CD8-positive, alpha-beta memory T cell (primary cell): ENCODE measurements around the gene FIGNL1. TPM values are rescaled to one million over a fixed set of nuclear protein-coding genes. Genes with fewer than 3 reads are reported as not detected.
A peak's percentile ranks its signal among the peaks of the same experiment; 100 is the strongest.
"Not testable (repeated sequence)": the region's sequence is repeated elsewhere in the genome, so short reads cannot be mapped to it uniquely, and the experiment has no call there.

ENCODE experiments used
- CTCF ChIA-PET: fragments of 350-600 bp; sonication (Branson Sonifier 250); formaldehyde crosslinking; loops from one replicate; lab custom pipeline; 2021; ENCODE audit warnings: antibody characterized with exemption; lab: Charles Lee
- POLR2A ChIA-PET: fragments of 350-600 bp; sonication (Branson Sonifier 250); formaldehyde crosslinking; loops from one replicate; lab custom pipeline; 2021; ENCODE audit warnings: antibody characterized with exemption; lab: Charles Lee
- DNase-seq, 5 donors: peaks; one replicate each; pipeline versions ENCODE4 v3.0.0 to v3.0.0-alpha.2; 2020 to 2022; ENCODE audit warnings: mixed read lengths in 1 of 5
- H3K27ac ChIP-seq: one replicate; pipeline ENCODE4 v1.7.0; 2013; ENCODE audit warnings: low read depth, mild to moderate bottlenecking, low read length, moderate library complexity
- H3K27me3 ChIP-seq: 2 replicates; pipeline ENCODE4 v1.7.0; 2013; ENCODE audit warnings: low read length, mild to moderate bottlenecking; ENCODE audit not compliant: insufficient read depth, poor library complexity, severe bottlenecking
- H3K36me3 ChIP-seq: 2 replicates; pipeline ENCODE4 v1.7.0; 2013; ENCODE audit warnings: mild to moderate bottlenecking, low read length, moderate library complexity; ENCODE audit not compliant: insufficient read depth
- H3K4me1 ChIP-seq: 2 replicates; pipeline ENCODE4 v1.7.0; 2013; ENCODE audit warnings: mild to moderate bottlenecking, low read length, moderate library complexity; ENCODE audit not compliant: insufficient read depth
- H3K4me3 ChIP-seq: 2 replicates; pipeline ENCODE4 v1.7.0; 2013; ENCODE audit warnings: mild to moderate bottlenecking, low read length
- H3K9me3 ChIP-seq: 2 replicates; pipeline ENCODE4 v1.7.0; 2013; ENCODE audit warnings: mild to moderate bottlenecking, low read length
- H3K27ac Mint-ChIP-seq, 8 donors: one replicate each; pipeline ENCODE4 v1.8.0; 2020 to 2021; ENCODE audit warnings: mixed read lengths in 8 of 8, mild to moderate bottlenecking in 6 of 8, inconsistent platforms in 3 of 8, moderate library complexity in 3 of 8
- H3K27me3 Mint-ChIP-seq, 2 donors: one replicate each; pipeline ENCODE4 v1.8.0; 2020 to 2021; ENCODE audit warnings: mixed read lengths in 2 of 2, mild to moderate bottlenecking in 1 of 2, moderate library complexity in 1 of 2
- H3K36me3 Mint-ChIP-seq, 3 donors: one replicate each; pipeline ENCODE4 v1.8.0; 2020 to 2021; ENCODE audit warnings: mixed read lengths in 3 of 3, inconsistent platforms in 1 of 3, mild to moderate bottlenecking in 1 of 3
- H3K4me1 Mint-ChIP-seq, 3 donors: one replicate each; pipeline ENCODE4 v1.8.0; 2020 to 2021; ENCODE audit warnings: mixed read lengths in 3 of 3, inconsistent platforms in 1 of 3, mild to moderate bottlenecking in 1 of 3
- H3K4me3 Mint-ChIP-seq, 7 donors: one replicate each; pipeline ENCODE4 v1.8.0; 2020 to 2021; ENCODE audit warnings: mixed read lengths in 7 of 7, mild to moderate bottlenecking in 6 of 7, moderate library complexity in 4 of 7, inconsistent platforms in 2 of 7
- H3K9me3 Mint-ChIP-seq, 5 donors: one replicate each; pipeline ENCODE4 v1.8.0; 2020 to 2022; ENCODE audit warnings: mixed read lengths in 5 of 5, mild to moderate bottlenecking in 3 of 5, moderate library complexity in 2 of 5, inconsistent platforms in 1 of 5
- polyA plus RNA-seq: library from polyadenylated mRNA; unstranded; fragments of 300-500 nt; fragmentation: Illumina TruSeq; gene quantifications from one replicate; pipeline ENCODE4 v1.2.3, GENCODE V29; 2021
- total RNA-seq, 2 experiments: library from RNA; stranded (reverse); gene quantifications; one replicate each; pipeline ENCODE4 v1.2.3, GENCODE V29; 2021

Gene FIGNL1
- total and polyA plus RNA-seq, 3 experiments from 2014 or later = 6.8 to 45.1 (median 45.1) TPM

DNA sequence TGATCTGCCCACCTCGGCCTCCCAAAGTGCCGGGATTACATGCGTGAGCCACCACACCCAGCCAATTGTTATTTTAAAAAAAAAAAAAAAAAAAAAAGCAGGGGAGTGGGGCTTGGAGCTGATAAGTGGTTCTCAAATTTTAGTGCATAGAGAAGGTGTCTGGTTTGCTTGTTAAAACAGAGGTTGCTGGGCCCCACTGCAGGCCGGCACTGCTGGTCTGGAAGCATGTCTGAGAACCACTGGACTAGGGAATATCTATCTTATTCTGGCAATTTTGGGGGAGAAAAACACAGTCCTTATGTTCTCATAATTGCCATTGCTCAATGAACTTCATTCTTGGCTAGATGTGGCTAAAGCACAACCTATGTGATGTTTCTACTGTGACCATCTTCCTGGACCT is 19.0 kb upstream of the FIGNL1 start:
- H3K27me3 ChIP-seq = peaks cover 4% of the 10 kb centered on the region
- ChIA-PET CTCF (interaction anchor here (0.9 to 4.8 kb wide), 7 partner anchors 12 to 694 kb away, joined by 5 to 87 read pairs (median 9); no protein-coding TSS in a partner anchor), POLR2A (no interaction called here)
- H3K36me3 ChIP-seq = no peaks in the 10 kb centered on the region
- no peaks in the 10 kb centered on the region for H3K9me3 ChIP-seq
- peaks cover 5% of the 10 kb centered on the region for H3K4me1 ChIP-seq
- Mint-ChIP-seq H3K4me3 (no peak overlapping the region), H3K4me1 (peaks cover 6 to 12% (median 11%) of the 10 kb centered on the region in 3 donors), H3K27me3 (peaks cover 0 to 7% of the 10 kb centered on the region in 2 donors), H3K27ac (no peak overlapping the region), H3K36me3 (no peaks in the 10 kb centered on the region), H3K9me3 (no peaks in the 10 kb centered on the region)
- H3K4me3 ChIP-seq = no peak overlapping the region
- no peak for DNase-seq
- no peak overlapping the region for H3K27ac ChIP-seq

DNA sequence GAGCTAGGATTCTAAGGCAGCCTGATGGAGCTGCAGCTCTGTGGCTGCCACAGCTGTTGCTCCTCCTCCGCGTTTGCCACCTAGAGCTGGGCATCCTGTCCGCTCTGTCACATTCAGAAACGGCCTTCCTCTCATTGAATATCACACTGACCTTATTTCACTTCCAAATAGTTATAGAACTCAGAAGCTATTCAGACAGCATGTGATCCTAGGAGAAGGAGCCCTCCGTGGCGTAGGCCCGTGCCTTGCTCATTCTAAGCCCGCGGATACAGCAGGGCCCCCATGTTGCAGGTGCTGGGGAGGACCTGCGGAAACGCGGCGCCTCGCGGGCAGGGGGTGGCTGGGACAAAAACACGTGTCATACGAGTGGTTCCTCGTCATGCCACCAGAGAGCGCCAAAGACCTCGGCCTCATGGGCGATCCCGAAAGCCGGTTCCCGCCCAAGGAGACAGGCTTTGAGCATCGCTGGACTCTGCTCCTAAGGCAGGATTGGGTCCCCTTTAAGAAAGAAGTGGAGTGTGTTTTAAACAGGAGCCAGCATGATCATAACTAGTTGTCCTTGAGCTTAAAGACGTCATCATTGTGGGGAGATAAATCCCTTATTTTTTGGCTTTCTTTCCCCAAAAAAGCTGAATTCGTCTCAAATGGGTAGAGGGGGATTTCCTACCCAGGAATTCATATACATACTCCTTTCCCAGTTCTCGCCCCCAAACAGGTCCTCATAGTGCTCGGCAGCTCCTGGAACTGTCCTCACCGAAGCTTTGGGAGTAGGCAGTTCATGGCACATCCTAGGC is 17.9 kb upstream of the FIGNL1 start:
- DNase-seq = peak; percentile 63 to 82 (median 65)
- Histone ChIP-seq H3K4me1 (peaks cover 5% of the 10 kb centered on the region), H3K27ac (no peak overlapping the region), H3K27me3 (no peaks in the 10 kb centered on the region), H3K9me3 (no peaks in the 10 kb centered on the region), H3K36me3 (no peaks in the 10 kb centered on the region), H3K4me3 (peak overlapping the region; percentile 15)
- POLR2A ChIA-PET = interaction anchor here (0.5 kb wide), 1 partner anchor 208 kb away, joined by 4 read pairs; no protein-coding TSS in a partner anchor
- Mint-ChIP-seq H3K27ac (peak overlapping the region in 2 of 8 donors; percentile 70 to 95), H3K27me3 (peaks cover 0 to 7% of the 10 kb centered on the region in 2 donors), H3K9me3 (no peaks in the 10 kb centered on the region), H3K4me3 (peak overlapping the region in 6 of 7 donors; percentile 16 to 84 (median 67)), H3K4me1 (peaks cover 6 to 12% (median 11%) of the 10 kb centered on the region in 3 donors), H3K36me3 (no peaks in the 10 kb centered on the region)
- CTCF ChIA-PET = interaction anchor here (0.6 to 4.8 kb wide), 45 partner anchors 10 to 695 kb away, joined by 3 to 87 read pairs (median 4); partner anchors contain the start of gene FIGNL1

DNA sequence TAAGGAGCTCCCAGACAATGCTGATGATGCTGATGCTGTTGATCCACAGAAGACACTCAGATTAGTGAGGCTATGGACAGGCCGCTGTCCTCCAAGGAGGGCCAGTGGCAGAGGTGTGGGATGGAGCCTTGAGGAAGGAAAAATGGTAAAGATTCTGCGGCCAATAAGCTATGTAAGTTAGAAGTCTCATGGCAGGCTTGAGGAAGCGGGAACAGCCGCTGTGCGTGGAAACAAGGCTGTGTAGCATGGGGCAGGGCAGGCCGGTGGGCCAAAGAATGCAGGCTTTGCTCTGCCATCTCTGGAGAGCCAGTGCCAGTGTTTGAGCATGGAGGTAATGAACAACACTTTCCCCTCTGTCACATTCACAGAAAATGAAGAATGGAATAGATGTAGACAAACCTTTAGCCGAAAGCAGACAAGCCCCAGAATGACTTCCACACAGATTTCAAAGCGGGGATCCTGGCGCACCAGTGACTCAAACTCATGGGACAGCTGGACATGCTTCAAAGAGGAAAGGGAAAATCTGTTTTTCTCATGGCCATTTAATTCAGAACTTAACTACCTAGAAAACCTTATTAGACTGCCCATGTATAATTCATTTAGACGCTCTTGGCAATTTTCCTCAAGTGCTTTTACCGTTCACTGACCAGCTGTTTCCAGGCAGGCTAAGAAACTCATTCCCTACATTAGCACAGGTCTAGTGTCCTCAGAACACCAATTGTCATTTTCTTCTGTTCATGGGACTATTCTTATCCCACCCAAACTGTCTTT is 16.9 kb upstream of the FIGNL1 start:
- H3K27me3 ChIP-seq = no peaks in the 10 kb centered on the region
- no peak for DNase-seq
- H3K36me3 ChIP-seq = no peaks in the 10 kb centered on the region
- POLR2A ChIA-PET = no interaction called here
- H3K27me3 Mint-ChIP-seq = peaks cover 0 to 7% of the 10 kb centered on the region in 2 donors
- peak overlapping the region in 4 of 7 donors; percentile 18 to 69 (median 47) for H3K4me3 Mint-ChIP-seq
- no peak overlapping the region for H3K4me3 ChIP-seq
- peaks cover 6 to 12% (median 11%) of the 10 kb centered on the region in 3 donors for H3K4me1 Mint-ChIP-seq
- no peak overlapping the region for H3K27ac Mint-ChIP-seq
- no peaks in the 10 kb centered on the region for H3K36me3 Mint-ChIP-seq
- H3K9me3 Mint-ChIP-seq = no peaks in the 10 kb centered on the region
- no peaks in the 10 kb centered on the region for H3K9me3 ChIP-seq
- CTCF ChIA-PET = interaction anchor here (0.7 to 4.8 kb wide), 29 partner anchors 9 to 696 kb away, joined by 3 to 87 read pairs (median 4); partner anchors contain the start of gene FIGNL1
- peaks cover 5% of the 10 kb centered on the region for H3K4me1 ChIP-seq
- no peak overlapping the region for H3K27ac ChIP-seq

DNA sequence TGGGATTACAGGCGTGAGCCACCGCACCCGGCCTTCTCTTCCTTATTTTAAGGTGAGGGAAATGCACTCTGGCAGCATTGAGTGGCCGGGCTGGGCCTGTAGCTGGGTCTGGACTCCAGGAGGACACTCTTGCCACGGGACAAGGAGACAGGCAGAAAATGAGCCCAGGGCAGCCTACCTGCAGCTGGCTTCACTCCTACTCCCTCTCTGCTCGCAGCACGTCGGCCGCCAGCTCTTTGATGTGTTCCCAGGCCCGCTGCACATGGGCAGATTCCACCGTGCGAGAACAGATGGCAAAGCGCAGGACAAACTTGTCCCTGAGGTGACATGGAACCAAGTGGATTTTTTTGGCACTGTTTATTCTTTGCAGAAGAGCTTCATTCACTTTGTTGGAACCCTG is 12.9 kb upstream of the FIGNL1 start:
- H3K9me3 ChIP-seq = no peaks in the 10 kb centered on the region
- no peak overlapping the region for H3K4me3 Mint-ChIP-seq
- peaks cover 5% of the 10 kb centered on the region for H3K4me1 ChIP-seq
- H3K4me3 ChIP-seq = no peak overlapping the region
- H3K27ac Mint-ChIP-seq = peak overlapping the region in 1 of 8 donors; percentile 45
- ChIA-PET CTCF (interaction anchor here (1.6 kb wide), 2 partner anchors 215 to 258 kb away, joined by 4 to 6 read pairs; no protein-coding TSS in a partner anchor), POLR2A (no interaction called here)
- H3K4me1 Mint-ChIP-seq = peaks cover 5 to 8% (median 6%) of the 10 kb centered on the region in 3 donors
- no peak for DNase-seq
- H3K9me3 Mint-ChIP-seq = no peaks in the 10 kb centered on the region
- H3K27ac ChIP-seq = no peak overlapping the region
- peaks cover 0 to 3% (median 0%) of the 10 kb centered on the region in 3 donors for H3K36me3 Mint-ChIP-seq
- H3K27me3 Mint-ChIP-seq = peaks cover 0 to 7% of the 10 kb centered on the region in 2 donors
- H3K36me3 ChIP-seq = no peaks in the 10 kb centered on the region
- no peaks in the 10 kb centered on the region for H3K27me3 ChIP-seq

DNA sequence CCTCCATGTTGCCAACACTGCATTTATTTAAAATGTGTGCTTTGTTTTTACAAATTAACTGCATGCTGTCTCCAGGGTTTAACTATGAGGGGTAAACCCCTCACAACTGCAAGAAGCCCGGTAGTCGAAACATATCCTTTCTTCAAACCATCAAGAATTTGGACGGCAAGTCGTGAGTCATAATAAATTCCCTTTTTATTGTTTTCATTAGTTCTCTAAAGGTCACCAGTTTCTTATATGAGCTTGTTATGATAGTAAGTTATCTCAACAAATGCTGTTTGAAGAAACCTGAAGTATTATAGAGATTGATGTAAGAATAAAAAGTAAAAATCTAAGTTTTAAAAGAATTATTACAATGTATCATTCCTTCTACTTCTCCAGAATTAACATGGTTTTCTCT is 12.2 kb upstream of the FIGNL1 start:
- CTCF ChIA-PET = interaction anchor here (1.6 kb wide), 2 partner anchors 216 to 257 kb away, joined by 4 to 6 read pairs; no protein-coding TSS in a partner anchor
- POLR2A ChIA-PET = no interaction called here
- Mint-ChIP-seq H3K27ac (no peak overlapping the region), H3K4me1 (peaks cover 0 to 1% (median under 1%) of the 10 kb centered on the region in 3 donors), H3K27me3 (peaks cover 0 to 7% of the 10 kb centered on the region in 2 donors), H3K9me3 (no peaks in the 10 kb centered on the region), H3K4me3 (no peak overlapping the region), H3K36me3 (peaks cover 0 to 6% (median 0%) of the 10 kb centered on the region in 3 donors)
- no peak for DNase-seq
- Histone ChIP-seq H3K27me3 (no peaks in the 10 kb centered on the region), H3K36me3 (no peaks in the 10 kb centered on the region), H3K4me1 (no peaks in the 10 kb centered on the region), H3K27ac (no peak overlapping the region), H3K9me3 (no peaks in the 10 kb centered on the region), H3K4me3 (no peak overlapping the region)

DNA sequence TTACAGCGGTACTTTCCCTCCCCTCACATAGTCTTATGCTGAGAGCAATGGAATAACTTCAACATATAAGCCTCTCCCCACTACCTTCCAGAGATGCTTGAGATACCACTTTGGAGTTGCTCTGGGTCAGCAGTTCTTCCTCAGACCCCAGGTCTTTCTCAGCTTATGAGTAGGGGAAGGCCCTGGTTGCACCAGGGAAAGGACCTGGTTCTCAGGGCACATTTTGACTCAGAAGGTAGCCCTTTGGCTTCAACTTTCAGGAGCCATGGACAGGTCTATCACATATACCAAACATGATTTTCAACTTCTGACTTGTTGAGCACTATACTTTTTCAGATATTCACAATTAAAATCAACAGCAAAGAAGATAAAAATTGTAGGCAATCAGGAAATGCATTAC is 11.5 kb upstream of the FIGNL1 start:
- Mint-ChIP-seq H3K36me3 (peaks cover 0 to 6% (median 0%) of the 10 kb centered on the region in 3 donors), H3K4me1 (no peaks in the 10 kb centered on the region), H3K4me3 (no peak overlapping the region), H3K9me3 (no peaks in the 10 kb centered on the region), H3K27me3 (peaks cover 0 to 7% of the 10 kb centered on the region in 2 donors), H3K27ac (no peak overlapping the region)
- Histone ChIP-seq H3K9me3 (no peaks in the 10 kb centered on the region), H3K4me1 (no peaks in the 10 kb centered on the region), H3K27me3 (no peaks in the 10 kb centered on the region), H3K4me3 (no peak overlapping the region), H3K27ac (no peak overlapping the region), H3K36me3 (no peaks in the 10 kb centered on the region)
- ChIA-PET POLR2A (no interaction called here), CTCF (interaction anchor here (1.1 kb wide), 1 partner anchor 223 kb away, joined by 3 read pairs; no protein-coding TSS in a partner anchor)
- no peak for DNase-seq

DNA sequence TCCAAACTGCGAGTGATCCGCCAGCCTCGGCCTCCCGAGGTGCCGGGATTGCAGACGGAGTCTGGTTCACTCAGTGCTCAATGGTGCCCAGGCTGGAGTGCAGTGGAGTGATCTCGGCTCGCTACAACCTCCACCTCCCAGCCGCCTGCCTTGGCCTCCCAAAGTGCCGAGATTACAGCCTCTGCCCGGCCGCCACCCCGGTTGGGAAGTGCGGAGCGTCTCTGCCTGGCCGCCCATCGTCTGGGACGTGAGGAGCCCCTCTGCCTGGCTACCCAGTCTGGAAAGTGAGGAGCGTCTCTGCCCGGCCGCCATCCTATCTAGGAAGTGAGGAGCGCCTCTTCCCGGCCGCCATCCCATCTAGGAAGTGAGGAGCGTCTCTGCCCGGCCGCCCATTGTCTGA is 9.0 kb upstream of the FIGNL1 start:
- H3K27ac Mint-ChIP-seq, H3K9me3 ChIP-seq, H3K9me3 Mint-ChIP-seq, H3K4me1 ChIP-seq, H3K4me1 Mint-ChIP-seq, POLR2A ChIA-PET, H3K27me3 Mint-ChIP-seq, H3K27me3 ChIP-seq, H3K36me3 Mint-ChIP-seq, H3K36me3 ChIP-seq, H3K4me3 ChIP-seq, H3K27ac ChIP-seq, H3K4me3 Mint-ChIP-seq, DNase-seq, CTCF ChIA-PET: not testable (repeated sequence)
